Small intestine (tissue), 7 donors: ENCODE measurements around the gene JPH4. TPM values are rescaled to one million over a fixed set of nuclear protein-coding genes. Genes with fewer than 3 reads are reported as not detected.
"Not testable (repeated sequence)": the region's sequence is repeated elsewhere in the genome, so short reads cannot be mapped to it uniquely, and the experiment has no call there.

Experiments
- DNase-seq, 2 donors: peaks; one replicate each; pipeline versions ENCODE4 v3.0.0 to v3.0.0-alpha.2; 2013
- FAIRE-seq: peaks from 2 replicates; lab custom pipeline; 2012; peaks lifted over from hg19 to GRCh38; lab: Jason Lieb, UNC
- H3K27ac ChIP-seq, 3 donors: one replicate each; pipeline ENCODE4 v1.5.1; 2013; ENCODE audit warnings: low read length in 2 of 3, mild to moderate bottlenecking in 2 of 3, control low read depth in 1 of 3, inconsistent platforms in 1 of 3, low read depth in 1 of 3, moderate library complexity in 1 of 3
- H3K27me3 ChIP-seq, 3 donors: one replicate each; pipeline ENCODE4 v1.6.1; 2013; ENCODE audit warnings: low read length in 3 of 3, inconsistent platforms in 1 of 3; ENCODE audit not compliant: control insufficient read depth in 3 of 3, insufficient read depth in 3 of 3
- H3K36me3 ChIP-seq, 3 donors: one replicate each; pipeline ENCODE4 v1.6.1; 2013; ENCODE audit warnings: low read length in 3 of 3, inconsistent platforms in 1 of 3, low read depth in 1 of 3, mild to moderate bottlenecking in 1 of 3, moderate library complexity in 1 of 3; ENCODE audit not compliant: control insufficient read depth in 3 of 3, insufficient read depth in 2 of 3
- H3K4me1 ChIP-seq, 3 donors: one replicate each; pipeline ENCODE4 v1.6.1; 2013; ENCODE audit warnings: low read length in 2 of 3, inconsistent platforms in 1 of 3, low read depth in 1 of 3, mild to moderate bottlenecking in 1 of 3, moderate library complexity in 1 of 3; ENCODE audit not compliant: control insufficient read depth in 3 of 3, insufficient read depth in 2 of 3
- H3K4me3 ChIP-seq, 3 donors: one replicate each; pipeline ENCODE4 v1.5.1; 2013; ENCODE audit warnings: low read length in 3 of 3, control low read depth in 1 of 3, inconsistent platforms in 1 of 3, low read depth in 1 of 3, mild to moderate bottlenecking in 1 of 3, moderate library complexity in 1 of 3
- H3K9me3 ChIP-seq, 2 donors: one replicate each; pipeline ENCODE4 v1.6.1; 2013; ENCODE audit warnings: low read depth in 1 of 2, low read length in 1 of 2; ENCODE audit not compliant: control insufficient read depth in 2 of 2, insufficient read depth in 1 of 2
- WGBS, 3 donors: extraction: QIAGEN DNeasy Blood & Tissue Kit; methylation state at CpG; one replicate each; pipeline ENCODE4 v1.1.7; 2013; 5-methylcytosine and 5-hydroxymethylcytosine counted together
- polyA plus RNA-seq, 4 donors: library from polyadenylated mRNA; stranded (reverse) in 3 of 4; unstranded in 1 of 4; fragments of 200-250 nt in 3 of 4; fragments of 120-200 nt in 1 of 4; gene quantifications; one replicate each; pipeline versions ENCODE4 v1.2.1 to v1.2.3, GENCODE V29; 2013
- donor health status: healthy with polysubstance abuse.
- donor health status: control.
- donor health status: control.
- donor health status: Bipolar disorder and iron deficiency.
- donor health status: healthy.

The JPH4 gene
- polyA plus RNA-seq, 4 donors, result 0.43 to 4.0 (median 1.1) TPM; not detected in 1

DNA sequence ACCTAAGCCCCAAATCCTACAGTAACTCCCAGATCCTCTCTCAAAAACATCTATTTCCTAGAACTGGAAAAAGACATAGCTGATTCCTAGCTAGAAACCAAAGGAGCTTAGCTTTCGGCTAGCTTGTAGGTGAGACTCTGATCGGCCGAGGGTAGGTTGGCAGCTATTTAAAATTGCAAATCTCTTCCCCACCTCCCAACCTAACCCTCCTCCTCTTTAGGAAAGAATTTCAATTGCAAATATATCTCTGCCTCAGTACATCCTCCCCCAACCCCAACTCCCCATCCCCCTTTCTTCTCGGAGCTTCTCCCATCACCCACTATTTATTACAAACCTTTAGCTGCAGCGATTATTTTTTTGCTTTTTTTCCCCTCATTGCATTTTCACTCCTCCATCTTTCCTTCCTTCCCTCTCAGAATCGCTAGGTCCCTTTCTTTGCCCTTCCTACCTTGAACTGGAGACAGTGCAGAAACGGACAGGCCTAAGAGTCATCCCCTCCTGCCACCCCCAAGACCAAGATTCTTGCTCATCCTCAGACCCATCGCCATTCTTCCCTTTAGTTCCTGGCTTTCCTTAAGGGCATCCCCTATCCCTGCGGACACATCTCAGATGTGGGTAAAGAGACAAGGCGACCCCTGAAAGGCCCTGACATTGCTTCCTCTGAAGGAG is 40.4 kb downstream of the JPH4 start:
- Histone ChIP-seq H3K4me3 (no peak overlapping the region), H3K4me1 (peaks cover 0 to 3% (median 0%) of the 10 kb centered on the region in 3 donors), H3K27me3 (no peaks in the 10 kb centered on the region), H3K9me3 (no peaks in the 10 kb centered on the region), H3K27ac (no peak overlapping the region), H3K36me3 (peaks cover 0 to 18% (median 0%) of the 10 kb centered on the region in 3 donors)
- FAIRE-seq (no peak), DNase-seq (no peak)
- WGBS, 3 donors, result 73 to 86% (median 86%) methylated on average over 10 of the region's 10 CpGs

DNA sequence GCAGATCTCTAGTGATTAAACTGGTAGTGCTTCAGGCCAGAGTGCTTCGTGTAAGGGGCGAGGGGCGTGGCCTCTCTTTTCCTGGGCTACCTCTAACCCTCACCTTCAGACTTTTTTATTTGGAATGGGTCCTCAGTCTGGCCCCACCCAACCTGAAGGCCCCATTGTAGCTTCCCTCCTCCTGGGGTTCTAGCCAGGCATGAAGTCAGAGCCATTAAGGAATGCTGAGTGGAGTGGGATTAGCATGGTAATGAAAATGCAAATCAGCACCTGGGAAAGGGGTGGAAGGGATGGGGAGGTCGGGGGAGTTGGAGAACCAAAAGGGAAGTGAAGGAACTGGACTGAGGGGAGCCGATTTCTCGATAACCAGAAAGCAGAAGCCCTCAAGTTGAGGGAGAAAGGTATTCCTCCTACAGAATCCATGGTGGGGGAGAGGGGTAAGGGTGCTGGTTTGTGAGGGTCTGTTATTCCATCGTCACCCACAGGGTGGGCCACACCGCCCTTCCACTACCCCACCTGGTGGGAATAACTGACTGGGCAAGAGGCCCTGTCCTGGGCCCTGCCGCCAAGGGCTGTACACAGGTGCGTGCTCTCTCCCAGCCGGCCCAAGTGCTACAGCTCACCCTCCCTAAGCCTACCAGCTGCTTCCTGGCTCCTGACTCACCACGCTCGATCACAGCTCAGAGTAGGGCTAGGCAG is 41.1 kb downstream of the JPH4 start:
- Histone ChIP-seq H3K27ac (no peak overlapping the region), H3K4me1 (peaks cover 0 to 3% (median 0%) of the 10 kb centered on the region in 3 donors), H3K36me3 (peaks cover 0 to 24% (median 0%) of the 10 kb centered on the region in 3 donors), H3K4me3 (no peak overlapping the region), H3K27me3 (no peaks in the 10 kb centered on the region), H3K9me3 (no peaks in the 10 kb centered on the region)
- no peak for FAIRE-seq
- WGBS, 3 donors, result 61 to 78% (median 74%) methylated on average over 13 of the region's 13 CpGs
- no peak for DNase-seq

DNA sequence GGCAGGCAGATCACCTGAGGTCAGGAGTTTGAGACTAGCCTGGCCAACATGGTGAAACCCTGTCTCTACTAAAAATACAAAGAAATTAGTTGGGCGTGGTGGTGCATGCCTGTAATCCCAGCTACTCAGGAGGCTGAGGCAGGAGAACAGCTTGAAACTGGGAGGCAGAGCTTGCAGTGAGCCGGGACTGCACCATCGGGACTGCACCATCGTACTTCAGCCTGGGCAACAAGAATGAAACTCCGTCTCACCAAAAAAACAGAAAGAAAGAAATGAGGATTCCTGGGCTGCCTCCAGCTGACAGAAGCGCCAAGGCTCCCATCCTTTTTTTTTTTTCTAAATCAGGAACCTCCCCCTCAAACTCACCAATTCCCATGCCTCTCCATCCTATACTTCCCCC is 41.7 kb downstream of the JPH4 start:
- H3K9me3 ChIP-seq, DNase-seq, FAIRE-seq, H3K27me3 ChIP-seq, H3K4me3 ChIP-seq, H3K27ac ChIP-seq, H3K4me1 ChIP-seq: not testable (repeated sequence)
- WGBS, 3 donors, result 83 to 93% (median 89%) methylated on average over 6 of the region's 6 CpGs
- H3K36me3 ChIP-seq, result peaks cover 0 to 28% (median 0%) of the 10 kb centered on the region in 3 donors

DNA sequence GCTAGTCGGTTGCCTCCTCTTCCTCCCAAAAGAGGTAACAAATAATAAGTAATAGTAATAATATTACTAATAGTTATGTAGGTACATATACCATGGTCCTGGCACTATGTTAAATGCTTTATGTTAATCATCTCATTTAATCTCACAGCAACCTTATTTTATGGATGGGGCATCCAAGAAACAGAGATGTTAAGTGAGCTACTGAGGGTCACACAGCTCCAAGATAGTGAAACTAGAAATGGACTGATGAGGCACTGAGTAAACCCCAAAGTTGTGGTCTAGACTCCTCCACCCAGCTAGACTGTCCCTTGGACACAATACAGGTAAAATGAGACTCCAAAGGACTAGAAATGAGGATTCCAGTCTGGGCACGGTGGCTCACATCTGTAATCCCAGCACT is 42.1 kb downstream of the JPH4 start:
- H3K4me3 ChIP-seq, result no peak overlapping the region
- no peaks in the 10 kb centered on the region for H3K9me3 ChIP-seq
- FAIRE-seq (no peak), DNase-seq (no peak)
- no peak overlapping the region for H3K27ac ChIP-seq
- peaks cover 0 to 30% (median 0%) of the 10 kb centered on the region in 3 donors for H3K36me3 ChIP-seq
- 89 to 94% (median 91%) methylated on average over 2 of the region's 2 CpGs for WGBS, 3 donors
- H3K4me1 ChIP-seq, result peaks cover 0 to 3% (median 0%) of the 10 kb centered on the region in 3 donors
- no peaks in the 10 kb centered on the region for H3K27me3 ChIP-seq

DNA sequence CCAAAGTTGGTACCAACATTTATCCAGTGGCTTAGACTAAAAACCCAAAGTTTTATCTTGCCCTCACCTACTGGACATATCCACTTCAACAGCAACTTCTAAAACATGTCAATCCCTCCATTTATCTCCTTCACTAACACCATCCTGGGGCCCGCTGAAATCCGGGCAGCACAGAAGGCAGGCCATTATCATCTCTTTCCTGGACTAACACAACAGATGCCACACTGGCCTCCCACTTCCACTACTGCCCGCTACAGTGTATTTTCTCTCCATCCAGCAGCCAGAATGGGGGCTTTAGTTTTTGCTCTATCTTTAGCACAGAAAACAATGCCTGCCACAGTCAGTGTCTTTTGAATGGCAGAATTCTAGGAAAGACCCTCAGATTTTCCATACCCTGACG is 42.6 kb downstream of the JPH4 start:
- WGBS, 3 donors, result 83 to 90% (median 84%) methylated on average over 4 of the region's 4 CpGs
- no peak for DNase-seq
- Histone ChIP-seq H3K36me3 (peaks cover 0 to 34% (median 0%) of the 10 kb centered on the region in 3 donors), H3K27me3 (no peaks in the 10 kb centered on the region), H3K4me1 (peaks cover 0 to 3% (median 0%) of the 10 kb centered on the region in 3 donors), H3K4me3 (no peak overlapping the region), H3K27ac (no peak overlapping the region), H3K9me3 (no peaks in the 10 kb centered on the region)
- FAIRE-seq, result no peak

DNA sequence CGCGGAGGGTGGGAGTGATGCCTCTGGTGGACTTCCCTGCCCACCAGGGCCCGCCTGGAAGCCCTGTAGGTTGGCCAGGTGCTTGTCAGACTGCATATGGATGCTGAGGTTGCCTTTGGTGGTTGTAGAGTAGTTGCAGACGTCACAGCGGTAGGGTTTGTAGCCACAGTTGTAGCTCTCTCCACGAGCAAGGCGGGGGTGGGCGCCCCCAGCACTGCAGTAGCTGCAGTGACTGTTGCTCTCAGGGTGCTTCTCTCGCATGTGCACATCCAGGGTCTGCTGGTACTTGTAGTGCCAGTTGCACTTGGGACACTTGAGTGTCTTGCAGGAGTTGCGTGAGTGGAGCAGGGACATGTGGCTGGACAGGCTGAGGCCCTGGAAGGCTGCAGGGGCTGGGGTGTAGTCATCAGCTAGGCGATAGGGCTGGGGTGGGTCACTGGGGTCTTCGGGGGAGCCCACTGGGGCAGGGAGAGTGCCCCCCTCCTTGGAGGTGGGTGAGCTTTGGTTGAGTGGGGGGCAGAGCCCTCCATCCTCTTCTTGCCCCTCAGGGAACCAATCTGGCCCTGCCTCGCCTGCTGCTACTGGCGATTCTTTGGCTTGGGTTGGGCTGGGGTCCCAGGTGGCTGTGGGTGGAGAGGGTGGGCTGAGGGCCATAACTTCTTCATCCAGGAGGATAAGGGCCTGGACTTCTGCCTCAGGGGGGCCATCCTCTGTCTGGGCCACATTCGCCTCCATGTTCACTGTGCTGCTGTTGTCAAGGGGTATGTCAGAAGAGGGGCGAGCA is 44.7 kb downstream of the JPH4 start:
- Histone ChIP-seq H3K27me3 (no peaks in the 10 kb centered on the region), H3K27ac (no peak overlapping the region), H3K4me3 (no peak overlapping the region), H3K36me3 (peaks cover 0 to 36% (median 0%) of the 10 kb centered on the region in 3 donors), H3K4me1 (no peaks in the 10 kb centered on the region), H3K9me3 (no peaks in the 10 kb centered on the region)
- DNase-seq, result no peak
- no peak for FAIRE-seq
- 92 to 95% (median 94%) methylated on average over 14 to 16 of the region's 16 CpGs for WGBS, 3 donors

DNA sequence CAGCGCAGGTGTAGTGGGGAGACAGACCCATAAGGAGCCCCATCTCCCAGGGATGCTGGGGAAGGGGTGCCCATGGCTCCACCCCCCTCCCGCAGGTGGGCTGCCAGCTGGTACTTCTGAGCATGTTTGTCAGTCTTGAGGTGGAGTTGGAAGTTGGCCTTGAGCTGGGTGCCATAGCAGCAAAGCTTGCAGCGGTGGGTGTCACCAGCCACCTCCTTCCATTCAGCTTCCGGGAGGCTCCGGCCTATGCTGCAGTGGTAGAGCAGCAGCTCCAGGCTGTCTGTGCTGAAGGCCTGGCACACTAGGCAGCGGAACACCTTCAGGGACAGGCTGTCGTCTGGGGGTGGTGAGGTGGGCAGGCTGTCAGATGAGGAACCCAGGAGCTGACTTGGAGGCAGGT is 45.9 kb downstream of the JPH4 start:
- Histone ChIP-seq H3K27me3 (no peaks in the 10 kb centered on the region), H3K36me3 (peaks cover 0 to 34% (median 0%) of the 10 kb centered on the region in 3 donors), H3K9me3 (no peaks in the 10 kb centered on the region), H3K27ac (no peak overlapping the region), H3K4me1 (no peaks in the 10 kb centered on the region), H3K4me3 (no peak overlapping the region)
- WGBS, 3 donors, result 95 to 97% (median 95%) methylated on average over 7 of the region's 7 CpGs
- FAIRE-seq (no peak), DNase-seq (no peak)

DNA sequence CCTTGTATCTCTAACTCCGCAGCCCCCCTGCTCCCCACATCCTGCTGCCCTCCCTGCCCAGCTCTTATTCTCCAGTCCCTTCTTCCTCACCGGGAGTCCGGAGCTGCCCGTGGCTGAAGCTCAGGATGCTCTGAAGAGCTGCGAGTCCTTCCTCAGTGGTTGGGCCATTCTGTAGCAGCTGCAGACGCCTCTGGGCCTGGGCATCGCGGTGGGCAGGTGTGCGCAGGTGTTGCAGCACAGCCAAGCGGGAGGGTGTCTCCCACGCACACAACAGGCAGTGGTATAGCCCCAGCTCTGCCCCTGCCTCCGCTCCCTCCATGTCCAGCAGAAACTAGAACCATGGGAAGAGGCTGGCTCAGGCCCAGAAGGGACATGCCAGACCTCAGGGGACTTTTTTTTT is 47.2 kb downstream of the JPH4 start:
- H3K9me3 ChIP-seq, result no peaks in the 10 kb centered on the region
- no peaks in the 10 kb centered on the region for H3K4me1 ChIP-seq
- H3K4me3 ChIP-seq, result no peak overlapping the region
- H3K27ac ChIP-seq, result no peak overlapping the region
- WGBS, 3 donors, result 92 to 93% (median 93%) methylated on average over 11 to 12 of the region's 12 CpGs
- H3K36me3 ChIP-seq, result peaks cover 0 to 43% (median 0%) of the 10 kb centered on the region in 3 donors
- DNase-seq (no peak), FAIRE-seq (no peak)
- H3K27me3 ChIP-seq, result no peaks in the 10 kb centered on the region
